H1 (cell line): ENCODE data around the gene OXNAD1. TPM values are rescaled to one million over a fixed set of nuclear protein-coding genes. Genes with fewer than 3 reads are reported as not detected.

ENCODE experiments used
- CBX8 ChIP-seq: fragments of 300-800, 300-1000 bp; sonication (generic); IDR thresholded peaks from 2 replicates; pipeline ENCODE4 v1.7.1; 2016; ENCODE audit warnings: low read depth, low read length, borderline replicate concordance
- HDAC6 ChIP-seq: IDR thresholded peaks from one replicate; pipeline ENCODE4 v1.7.1; 2012; ENCODE audit warnings: low read depth, mild to moderate bottlenecking, inconsistent platforms, low read length, moderate library complexity
- KDM4A ChIP-seq: IDR thresholded peaks from one replicate; pipeline ENCODE4 v1.7.1; 2012; ENCODE audit warnings: low read depth, mild to moderate bottlenecking, moderate library complexity, low read length, inconsistent platforms; ENCODE audit not compliant: severe bottlenecking
- KDM5A ChIP-seq: fragments of 200-600 bp; IDR thresholded peaks from 2 replicates; pipeline ENCODE4 v1.7.1; 2012; ENCODE audit warnings: mild to moderate bottlenecking, low read length, inconsistent platforms, mixed read lengths
- RAD21 ChIP-seq, 2 experiments: IDR thresholded peaks in 1 of 2; conservative IDR thresholded peaks in 1 of 2; 2 replicates each; pipeline ENCODE4 v1.6.1; 2011; ENCODE audit warnings: low read depth in 2 of 2, low read length in 2 of 2, improper control_type of control experiment in 1 of 2, inconsistent platforms in 1 of 2, mild to moderate bottlenecking in 1 of 2, moderate library complexity in 1 of 2
- TCF12 ChIP-seq: IDR thresholded peaks from 2 replicates; pipeline ENCODE4 v1.6.1; 2011; ENCODE audit warnings: low read depth, mild to moderate bottlenecking, low read length
- polyA plus RNA-seq, 7 experiments: library from polyadenylated mRNA; depleted of rRNA in 3 of 7; stranded (reverse) in 5 of 7; unstranded in 2 of 7; fragments of >200 nt in 5 of 7; fragments of 200-250 nt in 2 of 7; gene quantifications; 1 replicate in 5 of 7; 2 replicates in 1 of 7; 4 replicates in 1 of 7; pipeline versions ENCODE4 v1.2.1 to v1.2.3, GENCODE V29; 2011 to 2013; ENCODE audit warnings: missing spikeins in 2 of 7, mixed read lengths in 2 of 7
- total RNA-seq: library from RNA; stranded (reverse); fragmentation: NEBNext Ultra II Directional; extraction: Animal tissue kit (Norgen Biotek cat#: 25700); gene quantifications from 2 replicates; pipeline ENCODE4 v1.2.1, GENCODE V29; 2021
- TF ChIP-seq, protein P1 (sequence below): IDR thresholded peaks from 2 replicates; pipeline ENCODE4 v1.6.1; 2012; ENCODE audit warnings: low read length, inconsistent platforms

Gene OXNAD1
- total and polyA plus RNA-seq, 2 of the 8 experiments (the other 6 are each of a cell fraction or from before 2014, with no cell fraction given), result 14.9 to 24.8 TPM

DNA sequence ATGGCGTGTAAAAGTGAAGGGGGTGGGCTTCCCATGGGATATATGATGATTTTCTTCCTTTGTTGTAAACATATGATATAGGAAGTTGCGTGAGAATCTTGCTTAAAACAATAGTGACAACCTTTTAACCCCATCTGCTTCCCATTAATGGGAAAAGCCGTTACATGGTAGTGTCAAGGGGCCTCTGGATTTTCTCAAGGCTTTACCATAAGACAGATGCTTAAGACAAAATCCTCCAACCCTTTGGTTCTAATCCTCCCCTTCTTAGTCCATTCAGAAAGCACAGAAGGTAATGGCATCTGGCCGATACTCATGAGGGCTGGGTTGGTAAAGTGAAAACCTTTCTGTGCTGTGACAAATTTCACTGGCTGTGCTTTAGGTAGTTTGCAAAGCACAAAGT is 25.2 kb upstream of the OXNAD1 start (continued):
- no peak for TF ChIP-seq KDM5A
- TF ChIP-seq CBX8, result no peak
- TF ChIP-seq, protein P1, sequence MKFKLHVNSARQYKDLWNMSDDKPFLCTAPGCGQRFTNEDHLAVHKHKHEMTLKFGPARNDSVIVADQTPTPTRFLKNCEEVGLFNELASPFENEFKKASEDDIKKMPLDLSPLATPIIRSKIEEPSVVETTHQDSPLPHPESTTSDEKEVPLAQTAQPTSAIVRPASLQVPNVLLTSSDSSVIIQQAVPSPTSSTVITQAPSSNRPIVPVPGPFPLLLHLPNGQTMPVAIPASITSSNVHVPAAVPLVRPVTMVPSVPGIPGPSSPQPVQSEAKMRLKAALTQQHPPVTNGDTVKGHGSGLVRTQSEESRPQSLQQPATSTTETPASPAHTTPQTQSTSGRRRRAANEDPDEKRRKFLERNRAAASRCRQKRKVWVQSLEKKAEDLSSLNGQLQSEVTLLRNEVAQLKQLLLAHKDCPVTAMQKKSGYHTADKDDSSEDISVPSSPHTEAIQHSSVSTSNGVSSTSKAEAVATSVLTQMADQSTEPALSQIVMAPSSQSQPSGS, result no peak
- TF ChIP-seq RAD21 (IDR thresholded peaks at IDR 0.05 in 1 of 2, conservative IDR thresholded peaks at IDR 0.05 in 1 of 2; ENCODE audit: low read depth in 2 of 2, low read length in 2 of 2), result no peak
- no peak for TF ChIP-seq HDAC6
- TF ChIP-seq KDM4A, result no peak
- TF ChIP-seq TCF12, result no peak
